ENCODE measurements around the gene SYNPO.

SYNPO gene

GRCh38 chr5:150659360-150660107 lies 19.1 kb downstream of the SYNPO start:
- no peaks in the 10 kb centered on the region for H3K4me1 ChIP-seq (ENCODE audit: low read length)
- DNase-seq = no peak
- H3K4me2 ChIP-seq (ENCODE audit: low read depth, low read length) = no peak overlapping the region
- H3K9me2 ChIP-seq (replicated peaks; ENCODE audit: insufficient read depth, low read length) = no peaks in the 10 kb centered on the region
- no peaks in the 10 kb centered on the region for H3K79me2 ChIP-seq (ENCODE audit: low read length)
- TF ChIP-seq EZH2 (optimal IDR thresholded peaks at IDR 0.05; ENCODE audit: low read depth, low read length) (no peak), EZH2phosphoT487 (IDR thresholded peaks at IDR 0.05; ENCODE audit: low read length) (no peak), CTCF (IDR thresholded peaks at IDR 0.05; ENCODE audit: low read length) (no peak)
- no peaks in the 10 kb centered on the region for H3K9me3 ChIP-seq (replicated peaks; ENCODE audit: insufficient read depth, low read length)
- H3K27me3 ChIP-seq (replicated peaks; ENCODE audit: insufficient read depth, low read length) = peaks cover 5% of the 10 kb centered on the region; the same call in 1 of the 2 replicates
- H3F3A ChIP-seq (ENCODE audit: insufficient read depth, low read length) = no peaks in the 10 kb centered on the region
- H4K20me1 ChIP-seq (ENCODE audit: insufficient read depth, low read length) = no peaks in the 10 kb centered on the region
- H3K9ac ChIP-seq (ENCODE audit: low read length) = no peak overlapping the region
- H3K36me3 ChIP-seq (replicated peaks; ENCODE audit: insufficient read depth, low read length) = no peaks in the 10 kb centered on the region
- no peak overlapping the region for H3K4me3 ChIP-seq (ENCODE audit: low read length)
- no peak overlapping the region for H2AFZ ChIP-seq (ENCODE audit: low read length)
- no peak overlapping the region for H3K27ac ChIP-seq (ENCODE audit: low read length)

- H3K36me3 ChIP-seq (replicated peaks; ENCODE audit: insufficient read depth, low read length) = no peaks in the 10 kb centered on the region
- no peak overlapping the region for H2AFZ ChIP-seq (ENCODE audit: low read length)
- H3K27me3 ChIP-seq (replicated peaks; ENCODE audit: insufficient read depth, low read length) = peaks cover 5% of the 10 kb centered on the region; the same call in 1 of the 2 replicates
- H3K4me3 ChIP-seq (ENCODE audit: low read length) = no peak overlapping the region
- no peak for DNase-seq
- H3K79me2 ChIP-seq (ENCODE audit: low read length) = no peaks in the 10 kb centered on the region
- H3K4me1 ChIP-seq (ENCODE audit: low read length) = no peaks in the 10 kb centered on the region
- no peaks in the 10 kb centered on the region for H3F3A ChIP-seq (ENCODE audit: insufficient read depth, low read length)
- H3K9me3 ChIP-seq (replicated peaks; ENCODE audit: insufficient read depth, low read length) = no peaks in the 10 kb centered on the region
- H3K9me2 ChIP-seq (replicated peaks; ENCODE audit: insufficient read depth, low read length) = no peaks in the 10 kb centered on the region
- no peak overlapping the region for H3K9ac ChIP-seq (ENCODE audit: low read length)
- H4K20me1 ChIP-seq (ENCODE audit: insufficient read depth, low read length) = no peaks in the 10 kb centered on the region
- no peak overlapping the region for H3K27ac ChIP-seq (ENCODE audit: low read length)
- H3K4me2 ChIP-seq (ENCODE audit: low read depth, low read length) = no peak overlapping the region
- TF ChIP-seq EZH2phosphoT487 (IDR thresholded peaks at IDR 0.05; ENCODE audit: low read length) = no peak
- TF ChIP-seq EZH2 (optimal IDR thresholded peaks at IDR 0.05; ENCODE audit: low read depth, low read length) = no peak
- no peak for TF ChIP-seq CTCF (IDR thresholded peaks at IDR 0.05; ENCODE audit: low read length)
These were observed 19.8 kb downstream of the SYNPO start for GRCh38 chr5:150660108-150660831.

- H3K4me2 ChIP-seq (ENCODE audit: low read depth, low read length) = no peak within 1 kb of the TSS
- H3K9me2 ChIP-seq (replicated peaks; ENCODE audit: insufficient read depth, low read length) = no peaks in the 10 kb centered on the region
- no peak within 1 kb of the TSS for H3K9ac ChIP-seq (ENCODE audit: low read length)
- no peaks in the 10 kb centered on the region for H3K79me2 ChIP-seq (ENCODE audit: low read length)
- H3K27me3 ChIP-seq (replicated peaks; ENCODE audit: insufficient read depth, low read length) = peaks cover 5% of the 10 kb centered on the region; the same call in 1 of the 2 replicates
- no peaks in the 10 kb centered on the region for H3K36me3 ChIP-seq (replicated peaks; ENCODE audit: insufficient read depth, low read length)
- H3K27ac ChIP-seq (ENCODE audit: low read length) = no peak within 1 kb of the TSS
- H2AFZ ChIP-seq (ENCODE audit: low read length) = no peak within 1 kb of the TSS
- H4K20me1 ChIP-seq (ENCODE audit: insufficient read depth, low read length) = no peaks in the 10 kb centered on the region
- H3K4me1 ChIP-seq (ENCODE audit: low read length) = no peaks in the 10 kb centered on the region
- TF ChIP-seq EZH2phosphoT487 (IDR thresholded peaks at IDR 0.05; ENCODE audit: low read length) = no peak
- TF ChIP-seq CTCF (IDR thresholded peaks at IDR 0.05; ENCODE audit: low read length) = no peak
- TF ChIP-seq EZH2 (optimal IDR thresholded peaks at IDR 0.05; ENCODE audit: low read depth, low read length) = no peak
- H3F3A ChIP-seq (ENCODE audit: insufficient read depth, low read length) = no peaks in the 10 kb centered on the region
- no peak within 1 kb of the TSS for H3K4me3 ChIP-seq (ENCODE audit: low read length)
- DNase-seq = no peak
- no peaks in the 10 kb centered on the region for H3K9me3 ChIP-seq (replicated peaks; ENCODE audit: insufficient read depth, low read length)
These were observed 20.6 kb downstream of the SYNPO start, which contains the start of gene MYOZ3 for GRCh38 chr5:150661086-150661485. Gene MYOZ3, plus strand, starts transcription at chr5:150661251. Its CDS starts 1,691 bp downstream, at chr5:150662942.
